GM12878 (cell line): ENCODE results near the gene STK10. TPM values are rescaled to one million over a fixed set of nuclear protein-coding genes. Genes with fewer than 3 reads are reported as not detected.

ENCODE experiments used
- CEBPB ChIP-seq, 2 experiments: fragments of 150-350 bp in 1 of 2; IDR thresholded peaks; 2 replicates each; pipeline ENCODE4 v1.6.1; 2012 to 2014; ENCODE audit warnings: low read depth in 2 of 2, low read length in 2 of 2, borderline replicate concordance in 1 of 2, inconsistent platforms in 1 of 2
- CHD2 ChIP-seq: IDR thresholded peaks from 2 replicates; pipeline ENCODE4 v1.6.1; 2011; ENCODE audit warnings: low read depth, low read length, improper control_type of control experiment, borderline replicate concordance
- E2F4 ChIP-seq: IDR thresholded peaks from 2 replicates; pipeline ENCODE4 v1.6.1; 2012; ENCODE audit warnings: low read depth, low read length, improper control_type of control experiment
- ELK1 ChIP-seq: IDR thresholded peaks from 2 replicates; pipeline ENCODE4 v1.6.1; 2012; ENCODE audit warnings: low read depth, low read length, improper control_type of control experiment
- LARP7 ChIP-seq: fragments of 450-650 bp; IDR thresholded peaks from 2 replicates; pipeline ENCODE4 v1.6.1; 2017; ENCODE audit warnings: mild to moderate bottlenecking
- MEF2A ChIP-seq: IDR thresholded peaks from 2 replicates; pipeline ENCODE4 v1.6.1; 2011; ENCODE audit warnings: low read depth, mild to moderate bottlenecking, low read length, moderate library complexity; ENCODE audit not compliant: insufficient read depth
- MXI1 ChIP-seq: fragments of 150-350 bp; IDR thresholded peaks from 2 replicates; pipeline ENCODE4 v1.6.1; 2011; ENCODE audit warnings: low read depth, mild to moderate bottlenecking, inconsistent platforms, low read length, improper control_type of control experiment
- MYB ChIP-seq: fragments of 150-350 bp; IDR thresholded peaks from 2 replicates; pipeline ENCODE4 v1.6.1; 2014; ENCODE audit warnings: mild to moderate bottlenecking, low read depth, low read length, borderline replicate concordance
- MYC ChIP-seq: IDR thresholded peaks from 2 replicates; pipeline ENCODE4 v1.6.1; 2011; ENCODE audit warnings: mild to moderate bottlenecking, low read length, moderate library complexity, inconsistent platforms; ENCODE audit not compliant: insufficient read depth, insufficient replicate concordance, insufficient read length, severe bottlenecking
- PKNOX1 ChIP-seq: fragments of 450-650 bp; IDR thresholded peaks from 2 replicates; pipeline ENCODE4 v1.6.1; 2016; ENCODE audit warnings: mild to moderate bottlenecking
- POU2F2 ChIP-seq: IDR thresholded peaks from 3 replicates; pipeline ENCODE4 v1.6.1; 2011; ENCODE audit warnings: low read depth, mild to moderate bottlenecking, low read length, borderline replicate concordance
- PRDM15 ChIP-seq: fragments of 450-650 bp; formaldehyde crosslinking; IDR thresholded peaks from 2 replicates; pipeline ENCODE4 v1.4.0; 2020; ENCODE audit warnings: mild to moderate bottlenecking, moderate library complexity
- RELA ChIP-seq: fragments of 450-650 bp; IDR thresholded peaks from 2 replicates; pipeline ENCODE4 v1.8.0; 2014; ENCODE audit warnings: borderline replicate concordance; ENCODE audit not compliant: partially characterized antibody
- SRF ChIP-seq, 2 experiments: IDR thresholded peaks; 2 replicates each; pipeline ENCODE4 v1.6.1; 2011; ENCODE audit warnings: low read depth in 2 of 2, low read length in 2 of 2, mild to moderate bottlenecking in 1 of 2, moderate library complexity in 1 of 2
- STAT1 ChIP-seq: fragments of 450-650 bp; conservative IDR thresholded peaks from 2 replicates; pipeline ENCODE4 v1.6.1; 2014; ENCODE audit warnings: antibody characterized with exemption, mild to moderate bottlenecking
- TCF7 ChIP-seq: IDR thresholded peaks from 2 replicates; pipeline ENCODE4 v1.6.1; 2014; ENCODE audit warnings: antibody characterized with exemption, borderline replicate concordance
- ZNF592 ChIP-seq: fragments of 450-650 bp; IDR thresholded peaks from 2 replicates; pipeline ENCODE4 v1.6.1; 2017; ENCODE audit warnings: mild to moderate bottlenecking, moderate library complexity
- ZSCAN29 ChIP-seq: fragments of 450-650 bp; IDR thresholded peaks from 2 replicates; pipeline ENCODE4 v1.6.1; 2017; ENCODE audit warnings: mild to moderate bottlenecking, moderate library complexity
- polyA plus RNA-seq, 11 experiments: library from polyadenylated mRNA; depleted of rRNA in 4 of 11; unstranded in 6 of 11; stranded (reverse) in 5 of 11; fragments of >200 nt; fragmentation: Nextera tagmentation in 4 of 11; fragmentation: Illumina TruSeq in 1 of 11; extraction: Ambion mirVana in 4 of 11; extraction: Trizol in 1 of 11; gene quantifications; 1 replicate in 1 of 11; 2 replicates in 10 of 11; pipeline versions ENCODE4 v1.2.1 to v1.2.3, GENCODE V29; 2011 to 2016; ENCODE audit warnings: inconsistent platforms in 2 of 11, missing spikeins in 2 of 11, low read depth in 1 of 11
- total RNA-seq, 4 experiments: library from RNA; depleted of rRNA in 3 of 4; stranded (reverse); fragments of >200 nt in 3 of 4; fragmentation: Illumina TruSeq in 1 of 4; extraction: Trizol in 1 of 4; gene quantifications; 2 replicates each; pipeline versions ENCODE4 v1.2.1 to v1.2.3, GENCODE V29; 2013 to 2021

The STK10 gene
- total and polyA plus RNA-seq, 10 of the 15 experiments (the other 5 are each of a cell fraction or from before 2014, with no cell fraction given) = 14.2 to 96.4 (median 50.6) TPM

GRCh38 chr5:172035049-172035448 is 153.0 kb downstream of the STK10 start (continued):
- TF ChIP-seq PRDM15 (CRISPR knock-in tag) (no peak), E2F4 (no peak), RELA (no peak), LARP7 (no peak), ZNF592 (no peak), CEBPB (IDR thresholded peaks at IDR 0.05; ENCODE audit: borderline replicate concordance in 1 of 2, low read depth in 2 of 2, low read length in 2 of 2) (no peak), STAT1 (no peak), CHD2 (no peak), MXI1 (no peak), MYB (no peak), SRF (IDR thresholded peaks at IDR 0.05; ENCODE audit: low read depth in 2 of 2, low read length in 2 of 2) (0 out of 4 replicates have a peak, but pooled peaks of 1 of the 2 experiments have one; percentile 21), ZSCAN29 (no peak), MYC (no peak), MEF2A (no peak), POU2F2 (0 out of 3 replicates have a peak, but pooled peaks have one; percentile 51), ELK1 (no peak), TCF7 (no peak), PKNOX1 (0 out of 2 replicates have a peak, but pooled peaks have one; percentile 10)
